OCI-M1 (cell line): ENCODE data around the gene LPP.
"Not testable (repeated sequence)": the region's sequence is repeated elsewhere in the genome, so short reads cannot be mapped to it uniquely, and the experiment has no call there.

ENCODE experiments used
- DNase-seq: peaks from one replicate; lab custom pipeline; 2025; lab: John Stamatoyannopoulos, UW

The LPP gene

DNA sequence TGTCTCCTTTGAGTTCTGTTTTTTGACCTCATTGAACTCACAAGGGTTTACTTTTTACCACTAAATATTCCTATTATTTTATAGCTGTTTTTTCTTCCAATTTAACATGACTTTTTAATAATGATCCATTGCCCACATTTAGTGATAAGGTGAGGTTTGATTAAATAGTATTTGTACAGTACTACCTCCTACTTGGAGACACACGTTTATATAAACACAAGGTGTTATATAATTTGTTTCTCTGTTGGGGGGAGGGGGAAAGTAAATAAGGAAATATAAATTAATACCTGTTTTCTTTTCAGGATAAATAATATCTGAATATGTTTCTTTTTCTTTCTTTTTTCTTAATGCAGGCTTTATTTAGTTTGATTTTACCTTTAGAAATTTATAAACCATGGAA is 281.3 kb downstream of the LPP start:
- DNase-seq: no peak

DNA sequence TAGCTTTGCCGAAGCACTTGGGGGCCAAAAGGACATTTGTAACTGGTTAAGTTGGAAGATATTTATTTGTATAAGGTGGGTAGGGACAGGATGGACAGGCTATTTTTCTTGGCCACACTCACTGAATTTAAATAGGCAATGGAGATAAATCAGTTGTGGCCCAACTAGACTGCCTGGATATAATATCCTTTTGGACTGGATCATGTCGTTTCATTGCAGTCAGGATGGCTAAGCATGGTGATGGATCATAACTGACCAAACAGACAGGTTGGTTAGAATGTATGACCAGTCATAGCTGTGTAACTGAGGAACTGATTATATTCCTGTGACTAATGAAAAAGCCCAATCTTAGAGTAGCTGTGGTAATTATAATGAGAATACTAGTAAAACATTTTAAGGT is 284.0 kb downstream of the LPP start:
- no peak for DNase-seq

DNA sequence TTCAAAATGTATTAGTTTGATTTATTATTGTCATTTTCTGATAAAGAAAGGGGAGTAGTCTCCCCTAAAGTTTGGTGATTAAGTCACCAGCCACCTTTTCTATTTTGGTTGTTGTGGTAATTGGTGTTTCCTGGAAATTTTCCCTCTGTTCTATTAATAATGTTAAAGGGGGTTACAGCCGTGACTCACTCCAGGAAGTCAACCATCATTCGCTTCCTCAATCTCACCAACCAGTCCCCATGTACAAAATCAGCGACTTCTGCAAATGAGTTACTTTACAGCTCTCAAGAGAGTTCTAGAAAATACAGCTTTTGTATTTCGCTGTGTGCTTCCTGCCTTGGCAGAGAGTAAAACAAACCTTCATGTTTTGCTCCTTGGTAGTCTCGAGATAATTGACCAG is 285.1 kb downstream of the LPP start:
- peak; percentile 4 for DNase-seq

DNA sequence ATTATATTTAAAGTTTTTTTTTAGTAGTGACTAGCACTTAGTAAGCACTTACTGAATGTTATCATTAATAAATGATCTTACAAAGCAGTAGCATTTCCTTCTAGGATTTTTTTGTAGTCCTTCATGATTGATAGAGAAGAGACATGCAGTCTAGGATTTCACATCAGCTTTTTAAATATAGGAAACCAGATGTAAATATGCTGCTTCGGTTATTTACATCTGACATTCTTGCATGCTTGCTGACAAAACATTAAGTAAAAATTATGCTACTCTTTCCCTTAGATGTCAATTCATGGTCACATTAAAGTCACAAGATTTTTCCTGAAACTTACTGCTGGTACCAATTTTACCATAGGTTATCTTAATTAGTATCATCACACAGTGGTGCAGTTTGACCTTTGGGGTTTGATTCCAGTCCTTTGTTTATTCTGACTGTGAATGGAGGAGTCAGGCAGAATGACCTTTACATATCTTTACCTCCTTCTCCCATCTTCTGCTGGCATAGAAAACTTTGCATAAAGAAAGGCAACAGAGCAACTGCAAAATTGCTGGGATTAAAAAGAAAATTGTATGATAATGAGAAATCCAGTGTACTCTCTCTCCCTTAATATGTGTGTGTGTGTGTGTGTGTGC is 286.5 kb downstream of the LPP start:
- no peak for DNase-seq

DNA sequence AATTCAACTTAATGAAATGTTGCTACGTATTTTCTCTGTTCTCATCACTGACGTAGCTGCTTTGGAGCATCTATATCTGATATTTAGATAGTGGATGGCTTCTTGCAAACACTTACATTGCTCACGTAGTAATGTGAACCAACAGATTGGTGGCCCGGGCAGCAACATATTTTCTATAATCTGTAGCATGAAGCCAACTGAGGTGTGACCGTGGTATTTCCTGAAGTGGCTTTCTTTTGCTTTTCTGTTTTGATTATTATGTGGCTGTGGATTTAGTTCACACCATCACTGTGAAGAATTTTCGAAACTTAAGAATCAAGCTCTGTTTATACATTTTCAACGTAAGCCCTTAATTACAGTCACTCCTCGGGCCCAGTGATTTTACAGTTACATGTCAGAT is 288.5 kb downstream of the LPP start:
- DNase-seq: no peak

DNA sequence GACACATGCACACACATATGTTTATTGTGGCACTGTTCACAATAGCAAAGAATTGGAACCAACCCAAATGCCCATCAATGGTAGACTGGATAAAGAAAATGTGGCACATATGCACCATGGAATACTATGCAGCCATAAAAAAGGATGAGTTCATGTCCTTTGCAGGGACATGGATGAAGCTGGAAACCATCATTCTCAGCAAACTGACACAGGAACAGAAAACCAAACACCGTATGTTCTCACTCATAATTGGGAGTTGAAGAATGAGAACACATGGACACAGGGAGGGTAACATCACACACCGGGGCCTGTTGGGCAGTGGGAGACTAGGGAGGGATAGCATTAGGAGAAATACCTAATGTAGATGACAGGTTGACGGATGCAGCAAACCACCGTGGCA is 291.2 kb downstream of the LPP start:
- DNase-seq: not testable (repeated sequence)

DNA sequence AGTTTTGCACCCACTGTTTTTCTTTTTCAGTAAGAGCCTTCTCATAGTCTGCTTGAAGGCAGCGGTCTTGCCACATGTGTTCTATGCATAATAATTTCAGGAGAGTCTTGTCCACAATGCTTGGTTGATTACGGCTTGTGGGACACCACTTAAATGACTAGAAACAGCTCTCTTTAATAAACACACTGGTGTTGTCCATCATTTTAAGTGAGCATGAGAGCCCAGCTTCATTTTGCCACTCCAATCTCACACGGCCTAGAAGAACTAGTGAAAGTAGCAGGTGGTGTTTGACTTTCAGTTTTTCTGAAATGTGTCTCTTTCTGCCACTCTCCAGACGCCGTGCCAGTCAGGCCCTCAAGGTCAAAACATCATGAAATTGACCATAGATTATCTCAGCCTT is 292.1 kb downstream of the LPP start:
- DNase-seq: no peak

DNA sequence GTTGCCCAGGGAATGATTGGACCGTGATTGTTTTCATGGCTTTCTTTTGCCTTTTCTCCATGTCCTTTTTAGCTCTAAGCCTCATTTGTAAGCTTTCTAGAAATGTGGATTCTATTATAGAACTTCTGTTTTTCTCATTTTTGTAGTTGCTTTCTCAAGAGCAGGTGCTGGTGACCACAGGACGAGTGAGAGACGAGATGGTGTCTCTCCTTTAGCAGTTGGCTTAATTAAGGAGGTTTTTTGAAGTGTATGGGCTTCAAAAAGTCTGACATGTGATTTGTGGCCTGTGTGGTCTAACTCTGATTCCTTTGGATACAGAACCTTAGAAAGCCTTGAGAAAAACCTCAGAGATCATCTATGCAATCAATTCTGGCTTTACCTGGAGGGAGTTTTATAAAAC is 292.8 kb downstream of the LPP start:
- no peak for DNase-seq

DNA sequence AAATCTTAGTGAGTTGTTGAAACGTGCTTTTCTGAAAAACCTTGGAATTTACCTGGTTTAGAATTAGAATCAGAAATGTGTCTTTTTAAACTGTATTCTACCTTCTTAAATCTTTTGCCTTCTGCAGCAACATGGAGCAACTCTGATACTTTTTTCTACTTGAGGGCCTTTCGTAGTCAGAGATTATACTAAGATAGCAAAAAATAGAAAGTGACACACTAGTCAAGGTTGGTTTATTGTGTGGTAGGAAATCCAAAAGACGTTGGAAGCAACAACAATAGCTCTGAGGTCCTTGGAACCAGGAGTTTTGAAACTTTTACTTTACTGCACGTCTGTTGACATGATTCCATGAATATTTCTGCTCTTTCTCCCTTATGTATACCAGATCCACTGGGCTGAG is 294.9 kb downstream of the LPP start:
- DNase-seq: no peak

DNA sequence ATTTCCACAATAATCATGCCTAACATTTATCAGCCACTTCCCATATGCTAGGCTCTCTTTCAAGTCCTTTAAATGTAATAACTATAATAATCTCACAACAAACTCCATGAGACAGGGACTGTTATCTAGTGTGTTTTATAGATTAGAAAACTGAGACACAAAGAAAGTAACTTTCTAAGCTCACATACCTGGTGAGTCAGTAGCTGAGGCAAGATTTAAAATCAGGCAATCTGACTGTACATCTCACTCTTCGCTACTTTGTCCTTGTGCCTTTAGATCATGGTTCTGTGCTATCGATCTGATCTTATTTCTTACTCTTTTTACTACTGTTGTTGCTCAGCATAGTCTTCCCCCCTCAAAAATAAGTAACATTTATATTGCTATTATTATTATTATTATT is 295.5 kb downstream of the LPP start:
- no peak for DNase-seq

DNA sequence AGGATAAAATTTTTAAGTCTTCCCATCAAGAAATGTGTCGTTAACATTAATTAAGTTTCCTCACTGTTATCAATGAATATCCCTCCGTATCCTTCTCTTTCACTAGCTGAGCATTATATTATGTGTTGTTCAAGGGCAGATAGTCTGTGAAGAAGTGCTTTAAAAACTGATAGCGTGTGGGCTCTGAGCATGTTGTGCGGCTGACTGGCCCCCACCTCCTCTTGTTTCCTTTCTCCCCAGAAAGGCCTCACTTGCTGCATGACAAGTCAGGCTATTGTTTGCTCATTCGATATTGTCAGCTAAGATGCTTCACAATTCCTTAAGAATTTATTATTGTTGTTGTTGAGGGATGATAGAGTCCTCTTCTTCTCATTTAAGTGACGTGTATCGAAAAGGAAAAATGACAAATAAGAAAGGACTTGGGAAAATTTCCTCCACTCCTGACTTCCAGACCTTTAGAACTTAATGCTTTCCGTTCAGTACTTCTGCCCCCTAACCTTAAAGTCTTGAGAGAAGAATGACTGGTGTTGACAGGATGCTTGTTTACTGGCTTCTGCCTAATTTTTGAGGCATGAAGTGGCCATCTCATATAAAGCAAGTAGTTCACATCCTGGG is 298.3 kb downstream of the LPP start:
- no peak for DNase-seq

DNA sequence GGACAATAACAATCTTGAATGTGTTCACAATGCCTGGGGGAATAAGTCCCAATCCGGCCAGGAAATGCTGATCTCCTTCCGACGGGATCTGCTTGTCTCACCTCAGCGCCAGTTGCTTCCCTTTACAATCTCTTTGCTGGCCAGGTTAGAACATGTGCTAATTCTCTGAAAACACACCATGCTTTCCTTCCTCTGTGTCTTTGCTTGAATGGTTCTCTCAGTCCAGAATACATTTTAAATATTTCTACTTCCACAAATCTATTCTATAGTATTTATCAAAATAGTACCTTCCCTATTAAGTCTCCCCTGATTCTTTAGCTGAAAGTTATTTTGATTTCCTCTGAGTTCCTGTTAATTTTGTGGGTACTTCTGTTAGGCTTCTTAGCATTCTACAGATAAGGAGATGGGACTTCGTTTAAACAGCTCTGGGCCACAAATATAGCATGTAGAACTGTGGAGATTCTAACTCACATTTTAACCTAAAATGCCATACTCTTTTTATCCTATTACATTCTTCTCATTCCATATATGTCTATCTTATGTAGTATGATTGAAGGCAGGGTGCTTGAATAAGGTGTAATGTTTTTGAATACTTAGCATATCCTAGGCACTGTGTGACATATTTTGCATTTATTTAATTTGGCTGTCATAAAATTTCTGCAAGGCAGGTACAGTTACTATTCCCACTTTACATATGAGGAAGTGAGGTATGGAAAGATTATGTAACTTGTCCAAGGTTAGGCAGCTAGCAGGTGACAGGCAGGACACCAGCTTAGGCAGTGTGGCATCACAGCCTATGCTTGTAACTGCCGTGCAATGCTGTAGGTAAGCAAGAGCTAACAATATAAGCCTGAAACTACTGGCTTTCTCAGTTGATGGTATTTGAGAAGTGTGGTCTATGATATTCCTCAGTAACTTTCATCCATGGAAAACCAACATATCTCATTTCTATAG is 299.8 kb downstream of the LPP start:
- no peak for DNase-seq

DNA sequence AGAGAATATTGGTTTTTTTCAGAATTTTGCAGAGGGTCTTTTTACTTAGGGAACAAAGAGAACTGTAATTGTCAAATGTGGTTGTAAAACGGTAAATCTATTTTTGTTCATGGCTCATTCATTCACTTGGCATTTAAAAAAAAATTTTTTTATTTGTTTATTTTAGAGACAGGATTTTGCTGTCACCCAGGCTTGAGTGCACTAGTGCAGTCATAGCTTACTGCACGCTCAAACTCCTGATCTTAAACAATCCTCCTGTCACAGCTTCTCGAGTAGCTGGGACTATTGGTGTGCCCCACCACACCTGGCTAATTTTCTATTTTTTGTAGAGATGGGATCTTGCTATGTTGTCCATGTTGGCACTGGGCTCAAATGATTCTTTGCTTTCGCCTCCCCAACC is 301.8 kb downstream of the LPP start:
- DNase-seq: no peak

DNA sequence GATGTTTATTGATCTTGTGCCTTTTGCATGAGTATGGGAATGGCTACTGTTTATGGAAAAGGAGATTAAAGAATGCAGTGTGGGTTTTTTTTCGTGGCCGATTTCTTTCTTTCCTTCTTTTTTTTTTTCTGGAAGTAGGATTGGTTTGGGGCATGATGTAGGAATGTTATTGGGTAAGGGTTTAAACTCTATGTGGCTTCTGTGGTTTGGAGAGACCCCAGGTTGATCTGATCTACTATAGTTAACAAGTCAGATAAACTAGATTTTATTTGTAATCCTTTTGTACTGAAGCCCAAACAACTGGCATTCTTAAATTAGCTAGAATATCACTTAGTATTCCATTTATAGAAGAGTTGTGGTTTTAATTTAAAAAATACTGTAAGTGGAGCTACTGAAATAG is 304.8 kb downstream of the LPP start:
- DNase-seq: no peak

DNA sequence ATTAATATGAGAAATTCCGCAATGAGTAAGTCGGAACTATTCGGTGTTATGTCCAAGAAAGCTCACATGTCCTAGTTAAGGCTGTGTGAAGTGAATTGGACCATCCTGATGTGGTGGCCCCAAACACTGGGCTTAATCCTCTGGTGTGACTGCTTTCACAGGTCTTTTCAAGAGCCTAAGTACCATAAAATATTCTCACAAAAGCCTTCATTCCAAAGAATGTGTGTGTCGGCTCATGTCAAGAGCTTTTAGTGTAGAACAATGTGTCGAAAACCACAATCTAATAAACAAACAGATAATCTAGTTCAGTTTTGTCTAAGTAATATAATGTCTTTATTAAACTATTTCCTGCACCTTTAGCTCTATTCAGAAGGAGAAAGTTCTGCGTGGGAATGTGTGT is 311.4 kb downstream of the LPP start:
- DNase-seq: no peak

DNA sequence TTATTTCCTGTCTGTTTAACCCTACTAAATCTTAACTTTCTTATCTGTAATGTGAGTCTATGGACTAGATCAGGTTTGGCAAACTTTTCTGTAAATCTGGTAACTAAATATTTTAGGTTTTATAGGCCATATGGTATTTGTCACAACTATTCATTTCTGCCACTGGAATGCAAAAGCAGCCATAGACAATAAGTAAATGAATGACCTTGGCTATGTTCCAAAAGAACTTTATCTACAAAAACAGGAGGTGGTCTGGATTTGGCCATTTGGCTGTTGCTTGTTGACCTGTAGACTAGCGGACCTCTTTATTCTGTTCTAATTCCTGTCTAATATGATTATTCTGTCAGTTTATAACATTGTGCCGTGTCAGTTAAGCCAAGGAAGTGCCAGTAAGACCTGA is 314.2 kb downstream of the LPP start:
- peak; percentile 5 for DNase-seq

DNA sequence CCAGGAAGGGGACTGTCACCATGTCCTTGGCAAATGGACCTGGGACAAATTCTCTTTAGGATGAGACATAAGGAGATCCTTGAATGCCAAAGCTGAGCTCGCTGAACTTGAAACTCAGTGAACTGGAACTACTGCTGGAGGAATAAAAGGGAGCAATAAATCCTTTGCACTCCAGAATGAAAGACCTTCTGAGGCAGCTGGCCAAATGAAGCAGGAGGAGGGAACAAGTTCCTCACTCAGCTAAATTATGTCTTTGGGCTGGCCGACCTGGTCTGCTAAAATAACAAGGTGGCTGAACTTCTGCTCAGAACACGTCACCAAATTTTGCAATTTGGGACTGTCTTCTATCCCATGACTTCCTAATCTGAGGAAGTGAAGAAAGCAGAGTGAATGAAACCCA is 314.7 kb downstream of the LPP start:
- DNase-seq: no peak

DNA sequence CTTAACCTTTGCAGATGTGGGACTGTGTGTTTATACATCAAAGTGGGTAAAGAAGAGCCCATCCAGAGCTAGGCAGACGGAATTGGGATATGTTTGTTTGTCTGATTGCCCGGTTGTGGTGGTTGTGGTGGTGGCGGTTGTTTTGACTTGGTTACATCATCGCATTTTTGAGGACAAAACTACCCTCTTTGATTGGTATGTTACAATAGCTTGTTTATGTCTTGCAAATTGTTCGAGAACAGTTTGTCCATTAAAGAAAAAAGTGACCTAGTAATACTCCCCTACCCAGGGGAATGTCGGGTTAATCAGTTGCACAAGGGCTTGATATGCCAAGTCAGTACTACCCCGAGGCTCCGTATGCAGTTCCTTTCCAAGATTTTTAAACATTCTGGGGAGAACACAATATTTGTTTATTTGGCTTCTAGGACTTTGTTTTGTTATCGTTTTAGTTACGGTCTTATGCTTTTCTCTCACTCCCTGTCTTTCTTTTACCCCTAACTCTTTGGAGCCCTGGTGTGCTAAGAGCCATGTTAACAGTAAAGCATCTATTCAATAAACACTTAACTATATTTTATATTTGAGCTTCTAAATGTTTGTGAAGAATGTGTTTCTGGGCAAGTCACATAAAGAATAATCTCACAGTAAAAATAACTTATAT is 315.4 kb downstream of the LPP start:
- no peak for DNase-seq

DNA sequence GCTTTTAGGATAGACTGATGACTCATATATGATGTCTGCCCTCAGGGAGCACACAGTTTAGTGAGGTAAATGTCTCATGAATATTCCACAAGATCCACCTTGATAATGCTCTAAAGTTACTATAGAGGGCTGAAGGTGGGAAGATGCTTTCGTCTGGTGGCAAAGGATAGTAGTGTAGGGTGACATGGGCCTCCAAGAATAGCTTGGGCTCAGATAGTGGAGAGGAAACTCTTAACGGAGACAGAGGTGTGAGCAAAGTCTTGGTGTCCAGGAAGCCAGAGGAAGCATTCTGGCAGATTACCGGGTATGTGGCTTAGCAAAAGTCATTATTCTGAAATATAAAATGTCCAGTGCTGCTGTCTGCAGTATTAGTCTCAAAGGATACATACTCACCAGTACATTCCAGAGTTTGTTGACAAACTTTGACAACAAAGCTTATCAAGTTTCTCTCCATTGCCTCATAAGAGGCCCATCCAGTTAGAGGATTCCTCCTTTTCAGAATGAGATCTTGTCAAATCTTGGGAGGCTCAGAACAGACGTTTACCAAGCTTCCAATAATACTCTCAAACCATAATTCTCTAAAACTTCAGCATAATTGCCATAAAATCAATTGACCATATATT is 316.7 kb downstream of the LPP start:
- DNase-seq: no peak

DNA sequence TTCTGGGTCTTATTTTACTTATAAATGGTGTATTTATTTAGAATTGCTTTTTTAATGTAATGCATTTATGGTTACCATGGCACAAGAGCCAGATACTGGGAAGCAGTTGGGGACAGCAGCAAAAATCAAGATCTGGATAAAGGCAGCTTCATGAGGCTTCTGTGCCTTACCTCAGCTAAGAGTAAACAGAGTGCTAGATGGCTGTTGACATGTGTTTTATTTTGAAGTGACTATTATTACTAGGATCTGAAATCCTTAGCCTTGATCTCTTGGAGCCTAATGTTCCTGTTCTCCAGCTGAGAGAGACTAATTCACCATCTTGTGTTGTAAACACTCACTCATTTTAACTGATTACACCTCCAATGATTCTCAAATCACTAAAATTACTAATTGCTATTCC is 317.8 kb downstream of the LPP start:
- no peak for DNase-seq

DNA sequence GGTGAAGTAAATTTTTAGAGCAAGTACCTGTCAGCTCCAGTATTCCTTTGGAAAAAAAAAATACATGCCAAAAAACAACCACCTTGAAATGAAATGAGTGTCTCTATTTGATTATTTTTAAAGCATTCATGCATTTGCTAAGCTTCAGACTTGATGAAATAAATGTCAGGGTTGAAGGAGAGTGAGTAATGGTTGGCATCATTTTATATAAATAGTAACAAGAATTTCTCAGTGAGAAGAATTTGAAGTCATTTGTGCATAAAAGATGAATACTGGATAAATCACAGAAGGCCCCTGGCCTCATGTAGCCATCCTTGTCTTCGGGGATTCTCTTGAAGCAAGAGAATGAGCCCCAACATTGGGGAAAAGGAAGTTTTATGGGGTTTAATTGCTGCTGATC is 318.4 kb downstream of the LPP start:
- no peak for DNase-seq

DNA sequence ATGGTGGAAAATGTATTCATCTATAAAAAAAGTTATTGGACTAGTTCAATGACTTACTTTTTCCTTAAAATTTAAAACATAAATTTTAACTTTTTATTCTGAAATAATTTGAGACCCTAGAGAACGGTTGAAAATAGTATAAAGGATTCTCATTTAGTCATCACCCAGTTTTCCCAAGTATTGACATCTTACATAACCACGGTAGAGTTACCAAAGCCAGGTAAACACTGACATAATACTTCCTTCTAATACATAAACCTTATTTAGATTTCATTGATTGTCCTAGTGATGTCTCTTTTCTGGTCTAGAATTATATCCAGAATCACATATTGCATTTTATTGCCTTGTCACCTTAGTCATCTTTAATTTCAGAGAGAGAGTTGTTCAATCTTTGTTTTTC is 319.1 kb downstream of the LPP start:
- DNase-seq: no peak
